Inferior parietal cortex (tissue), 1 donor: ENCODE results near the gene AP1G2.

Experiments used
- DNase-seq: peaks from one replicate; pipeline ENCODE4 v3.0.0-alpha.2; 2016; ENCODE audit errors: extremely low spot score

AP1G2 gene

DNA sequence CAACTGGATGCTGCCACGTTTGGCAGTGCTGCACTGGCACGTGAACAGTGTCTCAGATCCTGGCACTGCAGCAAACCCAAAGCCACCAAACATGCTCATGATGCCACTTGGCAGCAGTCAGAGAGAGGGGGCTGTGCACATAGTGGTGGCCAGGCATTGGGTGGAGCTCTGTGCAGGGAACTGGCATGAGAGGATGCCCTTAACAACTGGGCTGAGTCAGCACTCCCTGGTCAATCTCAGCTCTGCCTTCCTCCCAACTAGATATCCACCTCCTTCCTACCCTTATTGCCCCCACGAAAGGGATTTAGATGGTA is 53.0 kb downstream of the AP1G2 start:
- DNase-seq = peak; percentile 66

DNA sequence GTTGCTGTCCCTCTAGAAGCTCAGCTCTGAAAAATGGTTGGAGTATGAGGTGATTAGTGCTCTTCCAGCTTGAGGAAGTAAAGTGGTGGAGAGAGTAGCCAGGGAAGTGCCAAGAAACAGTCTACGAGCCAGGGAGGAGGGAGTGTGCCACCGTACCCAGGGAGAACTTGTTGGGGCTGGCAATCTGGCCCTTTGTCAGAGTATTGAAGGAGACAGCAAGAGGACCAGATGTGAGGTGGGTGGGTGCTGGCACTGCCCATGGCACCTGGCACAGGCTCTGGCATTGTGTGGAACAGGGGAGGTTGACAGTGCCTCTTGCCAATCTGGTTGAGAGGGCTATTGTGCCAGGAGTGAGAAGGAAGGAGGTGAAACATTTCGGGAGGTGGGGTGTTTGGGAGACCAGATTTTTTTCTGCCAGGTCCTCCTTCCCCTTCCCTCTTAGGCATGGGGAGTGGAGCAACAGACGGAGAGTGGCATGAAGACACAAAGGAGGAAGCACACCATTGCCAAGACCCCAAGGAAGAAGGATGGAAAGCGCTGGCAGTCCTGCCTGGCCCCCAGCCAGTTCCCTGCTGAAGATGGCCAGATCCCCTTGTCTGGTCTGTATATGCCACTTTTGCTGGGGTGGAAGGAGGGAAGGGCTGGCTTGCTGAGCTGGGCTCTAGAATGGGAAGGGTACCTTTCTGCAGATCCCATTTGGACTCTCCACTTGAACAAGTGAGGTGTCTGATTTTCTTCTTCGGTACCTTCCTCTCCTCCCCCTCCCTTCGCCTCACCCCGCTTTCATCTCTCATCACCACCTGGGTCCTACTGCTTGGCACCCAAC is 53.6 kb downstream of the AP1G2 start:
- peak; percentile 74 for DNase-seq

DNA sequence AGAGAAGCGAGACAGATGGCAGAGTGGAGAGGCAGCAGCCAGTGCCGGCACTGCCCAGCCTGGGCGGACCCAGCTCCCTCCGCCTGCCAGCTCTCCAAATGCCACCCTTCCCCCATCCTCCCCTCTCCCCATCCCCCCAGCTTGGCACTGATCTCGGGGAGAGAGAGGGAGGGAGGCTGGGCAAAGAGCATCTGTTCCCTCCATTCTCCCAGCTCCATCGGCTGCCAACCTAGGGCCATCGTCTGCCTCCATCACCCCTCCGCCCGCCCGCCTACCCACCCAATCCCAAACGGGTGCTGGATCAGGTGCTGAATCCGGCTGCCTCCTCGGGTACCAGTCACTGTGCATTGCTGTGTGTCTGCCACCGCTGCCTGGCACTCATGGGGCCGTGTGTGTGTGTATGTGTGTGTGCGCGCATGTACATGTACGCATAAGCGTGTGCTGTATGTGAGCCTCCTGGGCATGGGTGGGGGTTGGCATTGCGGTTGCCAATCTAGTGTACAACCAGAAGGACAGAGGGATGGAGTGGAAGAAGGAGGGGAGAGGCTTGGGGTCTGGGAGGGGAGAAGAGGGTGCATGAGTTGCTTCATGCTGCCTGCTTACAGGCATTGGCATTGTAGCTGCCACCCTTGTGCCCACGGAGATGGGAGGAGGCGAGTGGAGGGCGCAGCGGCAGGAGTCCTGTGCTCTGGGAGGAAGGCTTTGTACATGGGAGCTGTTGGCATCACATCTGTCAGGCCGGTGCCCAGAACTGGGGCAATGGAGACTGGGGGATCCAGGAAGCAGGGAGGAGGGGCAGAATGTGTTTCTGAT is 54.4 kb downstream of the AP1G2 start:
- peak; percentile 88 for DNase-seq

DNA sequence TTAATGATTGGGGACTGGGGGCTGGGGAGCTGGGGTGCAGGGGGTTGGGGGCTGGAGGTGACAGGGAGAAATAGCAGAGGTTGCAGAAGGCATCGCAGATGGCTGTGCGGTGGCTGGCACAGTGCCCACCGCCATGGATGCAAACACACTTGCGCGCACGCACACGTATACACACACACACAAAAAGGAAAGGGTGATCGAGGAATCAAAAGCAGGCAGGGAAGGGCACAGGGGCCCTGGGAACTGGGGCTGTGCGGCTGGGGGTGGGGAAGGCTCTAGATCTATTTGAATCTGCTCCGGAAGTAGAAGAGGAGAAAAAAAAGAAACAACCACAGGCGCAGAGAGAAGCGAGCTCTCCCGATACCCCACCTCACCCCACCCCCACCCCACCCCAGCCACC is 55.4 kb downstream of the AP1G2 start:
- no peak for DNase-seq
